Gastrocnemius medialis (tissue), 4 donors: ENCODE data around the gene SLC39A11. TPM values are rescaled to one million over a fixed set of nuclear protein-coding genes. Genes with fewer than 3 reads are reported as not detected.

Source experiments
- ATAC-seq, 2 donors: fragments of 150-250 bp; one replicate each; pipeline ENCODE4 v1.9.1; 2016
- DNase-seq, 2 donors: peaks; one replicate each; pipeline ENCODE4 v3.0.0-alpha.2; 2019
- H3K27ac ChIP-seq, 4 donors: fragments of 200-600 bp; sonication (generic); 1 replicate in 1 of 4; 2 replicates in 3 of 4; pipeline ENCODE4 v1.5.1; 2016 to 2018; ENCODE audit warnings: mild to moderate bottlenecking in 2 of 4, moderate library complexity in 1 of 4
- H3K27me3 ChIP-seq, 3 donors: fragments of 200-600 bp; sonication (generic) in 2 of 3; 1 replicate in 1 of 3; 2 replicates in 2 of 3; pipeline versions ENCODE4 v1.5.1 to v1.6.0; 2016 to 2019; ENCODE audit warnings: mild to moderate bottlenecking in 1 of 3, moderate library complexity in 1 of 3
- H3K36me3 ChIP-seq, 2 donors: fragments of 200-600 bp; sonication (generic) in 1 of 2; one replicate each; pipeline ENCODE4 v1.5.1; 2017 to 2018
- H3K4me1 ChIP-seq, 2 donors: fragments of 200-600 bp; sonication (generic) in 1 of 2; one replicate each; pipeline ENCODE4 v1.5.1; 2016 to 2017; ENCODE audit warnings: mild to moderate bottlenecking in 2 of 2
- H3K4me3 ChIP-seq, 4 donors: fragments of 200-600 bp; sonication (generic) in 3 of 4; 1 replicate in 1 of 4; 2 replicates in 3 of 4; pipeline ENCODE4 v1.5.1; 2016 to 2019; ENCODE audit warnings: mild to moderate bottlenecking in 2 of 4
- H3K9me3 ChIP-seq, 3 donors: fragments of 200-600 bp; sonication (generic) in 2 of 3; 1 replicate in 1 of 3; 2 replicates in 2 of 3; pipeline ENCODE4 v1.5.1; 2016 to 2019
- CTCF ChIP-seq, 5 experiments: fragments of 450-650 bp in 3 of 5; fragments of 200-600 bp in 2 of 5; sonication (generic) in 2 of 5; IDR thresholded peaks in 4 of 5; conservative IDR thresholded peaks in 1 of 5; 1 replicate in 4 of 5; 2 replicates in 1 of 5; pipeline ENCODE4 v1.5.1; 2016 to 2019; ENCODE audit warnings: antibody characterized with exemption in 5 of 5, mild to moderate bottlenecking in 3 of 5, moderate library complexity in 3 of 5
- POLR2A ChIP-seq, 2 donors: fragments of 450-650 bp; IDR thresholded peaks; one replicate each; pipeline ENCODE4 v1.6.1; 2017; ENCODE audit warnings: antibody characterized with exemption in 2 of 2, mild to moderate bottlenecking in 2 of 2, moderate library complexity in 2 of 2
- in situ Hi-C, 4 donors: fragments of 200-750 bp; cut with MboI; loops; one replicate each; pipeline versions ENCODE4 v1.15.0 to v1.8.0; 2017; ENCODE audit warnings: low sequenced_read_pairs in 4 of 4
- intact Hi-C: fragments of 100-400 bp; cut with DNase I; formaldehyde crosslinking; loops from one replicate; pipeline ENCODE4 v1.15.1; 2023; ENCODE audit warnings: low total_unique reads
- total RNA-seq, 4 donors: library from RNA; depleted of rRNA; stranded (reverse); fragments of >200 nt; gene quantifications; one replicate each; pipeline versions ENCODE4 v1.1.0 to v1.2.3, GENCODE V29; 2016

Gene SLC39A11
- total RNA-seq, 4 donors from 2014 or later, result 7.6 to 28.4 (median 10.7) TPM

GRCh38 chr17:72603420-72604242 lies 488.9 kb downstream of the SLC39A11 start:
- Histone ChIP-seq H3K36me3 (no peaks in the 10 kb centered on the region), H3K4me3 (no peak overlapping the region), H3K27me3 (no peaks in the 10 kb centered on the region), H3K9me3 (no peaks in the 10 kb centered on the region), H3K27ac (no peak overlapping the region), H3K4me1 (no peaks in the 10 kb centered on the region)
- DNase-seq (no peak), ATAC-seq (no peak)
- in situ Hi-C loops (no loop called here), intact Hi-C loops (no loop called here)
- no peak for TF ChIP-seq POLR2A (IDR thresholded peaks at IDR 0.05)
- no peak for TF ChIP-seq CTCF (IDR thresholded peaks at IDR 0.05 in 4 of 5, conservative IDR thresholded peaks at IDR 0.05 in 1 of 5)

- intact Hi-C loops (no loop called here), in situ Hi-C loops (no loop called here)
- H3K9me3 ChIP-seq, result no peaks in the 10 kb centered on the region
- TF ChIP-seq CTCF (IDR thresholded peaks at IDR 0.05 in 4 of 5, conservative IDR thresholded peaks at IDR 0.05 in 1 of 5), result no peak
- no peak for TF ChIP-seq POLR2A (IDR thresholded peaks at IDR 0.05)
- H3K27me3 ChIP-seq, result no peaks in the 10 kb centered on the region
- H3K4me1 ChIP-seq, result no peaks in the 10 kb centered on the region
- H3K4me3 ChIP-seq, result no peak overlapping the region
- no peaks in the 10 kb centered on the region for H3K36me3 ChIP-seq
- DNase-seq, result no peak
- ATAC-seq, result no peak
- no peak overlapping the region for H3K27ac ChIP-seq
These were observed 489.7 kb downstream of the SLC39A11 start for GRCh38 chr17:72602517-72603419.

- TF ChIP-seq POLR2A (IDR thresholded peaks at IDR 0.05), result no peak
- no peak for TF ChIP-seq CTCF (IDR thresholded peaks at IDR 0.05 in 4 of 5, conservative IDR thresholded peaks at IDR 0.05 in 1 of 5)
- no peak overlapping the region for H3K4me3 ChIP-seq
- no peak overlapping the region for H3K27ac ChIP-seq
- DNase-seq, result no peak
- in situ Hi-C loops (no loop called here), intact Hi-C loops (no loop called here)
- no peak for ATAC-seq
- H3K27me3 ChIP-seq, result no peaks in the 10 kb centered on the region
- H3K36me3 ChIP-seq, result no peaks in the 10 kb centered on the region
- no peaks in the 10 kb centered on the region for H3K9me3 ChIP-seq
- no peaks in the 10 kb centered on the region for H3K4me1 ChIP-seq
These were observed 491.6 kb downstream of the SLC39A11 start for GRCh38 chr17:72600934-72601333.

GRCh38 chr17:72599891-72600290 lies 492.6 kb downstream of the SLC39A11 start:
- no peak for DNase-seq
- peaks cover 0 to 1% (median 1%) of the 10 kb centered on the region in 3 donors for H3K27me3 ChIP-seq
- in situ Hi-C loops (no loop called here), intact Hi-C loops (no loop called here)
- no peaks in the 10 kb centered on the region for H3K4me1 ChIP-seq
- no peaks in the 10 kb centered on the region for H3K9me3 ChIP-seq
- no peak for TF ChIP-seq CTCF (IDR thresholded peaks at IDR 0.05 in 4 of 5, conservative IDR thresholded peaks at IDR 0.05 in 1 of 5)
- TF ChIP-seq POLR2A (IDR thresholded peaks at IDR 0.05), result no peak
- no peak for ATAC-seq
- no peaks in the 10 kb centered on the region for H3K36me3 ChIP-seq
- no peak overlapping the region for H3K27ac ChIP-seq
- H3K4me3 ChIP-seq, result no peak overlapping the region
